Stimulated activated effector memory CD8-positive, alpha-beta T cell treated with anti-CD3 and anti-CD28 coated beads, Interleukin-12 subunit alpha, Interleukin-12 subunit beta, amount 100 ng/mL, for 72 hours (primary cell): ENCODE results near the gene ING3.

Source experiments
- ATAC-seq: fragments of 150-1000 bp; cut with Tn5 transposase; 2 replicates; pipeline ENCODE4 v1.10.0; 2021
- DNase-seq, 2 donors: peaks; one replicate each; pipeline ENCODE4 v3.0.0; 2021 to 2022; ENCODE audit warnings: low spot score in 2 of 2
- H3K27ac Mint-ChIP-seq: one replicate; pipeline ENCODE4 v1.8.0; 2022; ENCODE audit warnings: mild to moderate bottlenecking, mixed read lengths
- H3K36me3 Mint-ChIP-seq: one replicate; pipeline ENCODE4 v1.8.0; 2022; ENCODE audit warnings: mild to moderate bottlenecking, mixed read lengths
- H3K4me1 Mint-ChIP-seq: one replicate; pipeline ENCODE4 v1.8.0; 2022; ENCODE audit warnings: mixed read lengths
- H3K4me3 Mint-ChIP-seq: one replicate; pipeline ENCODE4 v1.8.0; 2022; ENCODE audit warnings: mild to moderate bottlenecking, mixed read lengths
- H3K9me3 Mint-ChIP-seq: one replicate; pipeline ENCODE4 v1.8.0; 2022; ENCODE audit warnings: mixed read lengths

Gene ING3, protein sequence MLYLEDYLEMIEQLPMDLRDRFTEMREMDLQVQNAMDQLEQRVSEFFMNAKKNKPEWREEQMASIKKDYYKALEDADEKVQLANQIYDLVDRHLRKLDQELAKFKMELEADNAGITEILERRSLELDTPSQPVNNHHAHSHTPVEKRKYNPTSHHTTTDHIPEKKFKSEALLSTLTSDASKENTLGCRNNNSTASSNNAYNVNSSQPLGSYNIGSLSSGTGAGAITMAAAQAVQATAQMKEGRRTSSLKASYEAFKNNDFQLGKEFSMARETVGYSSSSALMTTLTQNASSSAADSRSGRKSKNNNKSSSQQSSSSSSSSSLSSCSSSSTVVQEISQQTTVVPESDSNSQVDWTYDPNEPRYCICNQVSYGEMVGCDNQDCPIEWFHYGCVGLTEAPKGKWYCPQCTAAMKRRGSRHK

DNA sequence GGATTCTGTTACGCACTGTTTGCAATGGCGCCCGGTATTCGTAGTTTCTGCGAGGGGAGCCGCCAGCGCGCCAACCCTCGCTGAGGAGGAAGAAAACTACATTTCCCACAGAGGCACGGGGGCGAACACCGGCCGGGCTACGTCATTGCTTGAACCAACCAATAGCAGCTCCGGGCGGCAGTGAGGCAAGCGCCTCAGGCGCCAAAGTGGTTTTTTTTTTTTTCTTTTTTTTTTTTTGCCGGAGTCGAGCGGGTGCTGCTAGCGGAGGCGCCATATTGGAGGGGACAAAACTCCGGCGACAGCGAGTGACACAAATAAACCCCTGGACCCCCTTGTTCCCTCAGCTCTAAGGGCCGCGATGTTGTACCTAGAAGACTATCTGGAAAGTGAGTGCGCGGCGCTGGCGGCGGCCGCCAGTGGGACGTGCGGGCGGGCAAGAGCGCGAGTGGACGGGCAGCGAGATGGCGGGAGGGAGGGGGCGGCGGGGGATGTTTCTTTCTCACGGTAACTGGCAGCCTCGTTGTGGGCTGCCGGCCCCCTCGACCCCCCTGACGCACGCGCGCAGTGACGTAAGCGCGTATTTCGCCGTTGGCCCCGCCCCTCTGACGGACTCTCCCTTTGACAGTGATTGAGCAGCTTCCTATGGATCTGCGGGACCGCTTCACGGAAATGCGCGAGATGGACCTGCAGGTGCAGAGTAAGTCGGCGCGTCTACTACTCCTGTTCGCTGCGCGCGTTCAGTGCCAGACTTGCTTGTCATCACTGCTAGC, at the start of gene ING3:
TSS of gene ING3 (plus strand) at position 239 of the 770 bp plus-strand sequence. CDS start at position 359, 120 bp downstream.
- ATAC-seq (peak; percentile 97), DNase-seq (peak; percentile 96 to 99)
- Mint-ChIP-seq H3K27ac (peak within 1 kb of the TSS; percentile 100), H3K4me3 (peak within 1 kb of the TSS; percentile 91), H3K36me3 (peaks cover 63% of the 10 kb centered on the region), H3K4me1 (peaks cover 18% of the 10 kb centered on the region), H3K9me3 (no peaks in the 10 kb centered on the region)

DNA sequence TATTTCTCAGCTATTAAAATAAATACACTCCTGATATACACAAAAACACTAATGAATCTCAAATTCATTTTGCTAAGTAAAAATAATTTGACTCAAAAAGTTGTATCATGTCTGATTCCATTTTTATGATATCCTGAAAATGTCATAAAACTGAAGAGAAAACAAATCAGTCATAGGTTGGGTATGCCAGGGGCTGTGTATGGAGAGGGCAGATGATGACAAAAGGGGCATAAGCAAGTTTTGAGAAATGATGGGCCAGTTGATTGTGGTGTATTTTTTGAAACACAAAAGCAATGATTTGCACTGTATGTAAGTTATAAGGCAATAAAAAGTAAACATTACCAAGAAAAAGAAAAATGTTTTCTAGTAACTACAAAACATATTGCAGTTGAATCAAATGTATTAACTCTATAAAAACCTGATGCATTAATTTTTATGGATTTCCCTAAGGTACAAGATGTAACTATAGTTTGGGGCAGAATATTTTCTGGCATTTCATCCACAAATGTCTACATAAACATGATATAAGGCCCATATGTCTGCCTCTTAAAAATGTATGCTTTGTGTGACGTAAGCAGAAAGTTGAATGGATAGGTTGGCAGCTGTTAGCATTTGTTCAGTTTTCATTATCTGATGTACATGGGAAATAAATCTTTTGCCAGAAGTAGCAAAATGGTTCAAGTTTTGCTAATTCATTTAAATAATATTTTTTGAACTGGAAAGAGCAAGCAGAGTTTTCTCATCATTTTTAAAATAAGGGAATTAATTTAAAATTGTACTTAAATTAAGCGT, 35.1 kb upstream of the ING3 start:
- DNase-seq (no peak), ATAC-seq (no peak)
- no peak overlapping the region for H3K27ac Mint-ChIP-seq
- no peaks in the 10 kb centered on the region for H3K9me3 Mint-ChIP-seq
- no peaks in the 10 kb centered on the region for H3K36me3 Mint-ChIP-seq
- no peak overlapping the region for H3K4me3 Mint-ChIP-seq
- H3K4me1 Mint-ChIP-seq, result no peaks in the 10 kb centered on the region

DNA sequence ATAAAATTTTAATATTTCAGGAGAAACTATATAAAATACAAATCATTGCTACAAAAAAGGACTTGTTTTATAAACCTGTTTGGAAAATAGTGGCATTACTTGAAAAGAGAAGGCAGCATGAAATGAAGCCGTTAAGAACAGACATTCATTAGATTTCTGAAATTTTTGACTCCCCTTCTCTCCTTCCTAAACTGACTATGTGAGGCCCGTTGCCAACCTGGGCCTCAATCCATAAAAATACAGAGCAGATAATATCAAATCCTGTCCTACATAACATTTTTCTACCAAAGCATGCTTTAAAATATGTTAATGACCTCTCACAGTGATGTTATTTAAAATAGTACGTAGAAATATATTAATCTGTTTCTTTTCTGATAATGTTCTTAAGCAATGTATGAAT, 34.5 kb upstream of the ING3 start:
- no peak for ATAC-seq

DNA sequence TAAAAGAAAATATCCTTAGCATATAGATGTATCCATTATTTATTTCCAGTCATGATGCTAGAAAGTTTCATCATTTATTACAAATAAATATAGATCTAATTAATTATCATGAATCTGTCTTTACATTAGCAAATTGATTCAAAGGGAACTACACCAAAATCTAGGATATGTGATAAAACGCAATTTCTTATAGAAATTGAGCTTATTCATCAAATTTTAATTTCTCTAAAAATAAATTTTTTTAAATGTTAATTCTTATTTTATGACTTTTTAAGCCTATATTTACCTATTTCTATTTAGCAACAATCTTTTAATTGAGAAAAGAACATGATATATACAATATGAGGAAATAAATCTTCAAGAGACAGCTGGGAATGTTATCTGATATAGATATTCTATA, 34.0 kb upstream of the ING3 start:
- DNase-seq (no peak), ATAC-seq (no peak)
- Mint-ChIP-seq H3K4me3 (no peak overlapping the region), H3K4me1 (no peaks in the 10 kb centered on the region), H3K36me3 (no peaks in the 10 kb centered on the region), H3K9me3 (no peaks in the 10 kb centered on the region), H3K27ac (no peak overlapping the region)

More for the DNA sequence above, 34.5 kb upstream of the ING3 start:
- Mint-ChIP-seq H3K4me1 (no peaks in the 10 kb centered on the region), H3K36me3 (no peaks in the 10 kb centered on the region), H3K27ac (no peak overlapping the region), H3K9me3 (no peaks in the 10 kb centered on the region), H3K4me3 (no peak overlapping the region)
- DNase-seq, result no peak

DNA sequence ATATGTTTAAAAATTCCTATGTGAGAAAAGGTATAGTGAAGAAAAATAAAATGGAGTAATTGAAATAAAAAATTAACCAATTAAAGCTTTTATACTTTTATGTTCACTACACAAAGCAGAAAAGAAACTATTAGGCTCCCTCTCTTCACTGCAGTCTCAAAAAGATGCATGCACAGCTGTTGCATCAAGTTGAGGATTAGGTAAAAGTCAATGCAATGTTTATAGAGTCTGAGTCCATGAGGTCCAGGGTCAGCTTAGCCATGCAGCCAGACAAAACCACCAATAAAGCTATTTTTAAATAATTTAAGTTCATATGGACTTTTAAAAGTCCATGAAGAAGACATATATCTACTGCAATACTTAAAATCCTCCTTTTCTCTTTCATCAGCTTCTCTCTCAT, 31.1 kb upstream of the ING3 start:
- Mint-ChIP-seq H3K4me3 (no peak overlapping the region), H3K27ac (no peak overlapping the region), H3K36me3 (no peaks in the 10 kb centered on the region), H3K9me3 (no peaks in the 10 kb centered on the region), H3K4me1 (no peaks in the 10 kb centered on the region)
- DNase-seq (no peak), ATAC-seq (no peak)

DNA sequence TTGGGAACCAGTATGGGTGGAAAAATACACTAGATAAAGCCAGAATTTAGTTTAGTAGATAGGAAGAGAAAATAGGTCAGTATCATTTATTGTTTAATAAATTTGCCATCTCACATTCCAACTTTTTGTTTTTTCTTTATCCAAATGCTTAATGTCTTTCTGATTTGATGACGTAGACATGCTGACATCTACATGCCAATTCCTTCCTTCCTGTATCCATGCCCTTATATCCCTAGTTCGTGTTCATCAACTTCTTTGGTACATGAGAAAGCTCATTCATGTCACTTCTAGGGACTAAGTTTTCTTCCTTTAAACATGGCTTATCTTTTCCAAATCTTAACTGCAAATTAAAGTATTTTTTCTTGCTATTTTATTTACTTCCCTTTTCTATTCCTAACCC, 30.5 kb upstream of the ING3 start:
- Mint-ChIP-seq H3K36me3 (no peaks in the 10 kb centered on the region), H3K27ac (no peak overlapping the region), H3K9me3 (no peaks in the 10 kb centered on the region), H3K4me3 (no peak overlapping the region), H3K4me1 (no peaks in the 10 kb centered on the region)
- DNase-seq (no peak), ATAC-seq (no peak)

DNA sequence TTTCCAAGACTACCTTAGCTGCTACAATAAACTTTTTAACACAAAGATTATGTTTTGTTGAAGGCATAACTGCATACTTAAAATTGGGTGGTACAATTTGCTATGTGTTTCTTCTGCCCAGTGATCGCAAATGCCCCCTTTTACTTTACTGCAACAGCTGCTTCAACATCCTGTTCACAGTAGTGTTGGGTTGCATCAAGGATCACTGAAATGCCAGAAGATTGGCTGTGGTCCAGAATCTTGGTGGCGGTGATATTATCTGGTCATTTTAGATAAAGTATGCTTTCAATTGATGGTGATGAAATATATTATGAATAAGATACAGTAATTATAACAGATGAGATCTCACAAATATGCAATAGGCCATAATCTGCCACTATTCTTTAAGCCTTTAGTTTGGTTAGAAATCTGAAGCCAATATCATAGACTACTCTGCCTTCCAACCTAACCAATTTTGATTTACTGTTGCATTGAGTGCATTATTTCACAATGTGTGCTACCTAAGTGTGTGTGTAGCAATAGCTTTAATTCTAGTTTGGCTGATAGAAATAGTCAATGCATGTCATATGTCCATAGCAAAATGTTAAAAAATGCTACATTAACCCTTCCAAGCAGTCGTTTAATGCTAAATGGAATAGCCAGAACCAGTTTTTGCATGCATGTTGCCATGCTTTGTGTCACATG, 29.8 kb upstream of the ING3 start:
- DNase-seq, result no peak
- ATAC-seq, result no peak
- no peak overlapping the region for H3K27ac Mint-ChIP-seq
- no peak overlapping the region for H3K4me3 Mint-ChIP-seq
- H3K4me1 Mint-ChIP-seq, result no peaks in the 10 kb centered on the region
- no peaks in the 10 kb centered on the region for H3K9me3 Mint-ChIP-seq
- no peaks in the 10 kb centered on the region for H3K36me3 Mint-ChIP-seq

DNA sequence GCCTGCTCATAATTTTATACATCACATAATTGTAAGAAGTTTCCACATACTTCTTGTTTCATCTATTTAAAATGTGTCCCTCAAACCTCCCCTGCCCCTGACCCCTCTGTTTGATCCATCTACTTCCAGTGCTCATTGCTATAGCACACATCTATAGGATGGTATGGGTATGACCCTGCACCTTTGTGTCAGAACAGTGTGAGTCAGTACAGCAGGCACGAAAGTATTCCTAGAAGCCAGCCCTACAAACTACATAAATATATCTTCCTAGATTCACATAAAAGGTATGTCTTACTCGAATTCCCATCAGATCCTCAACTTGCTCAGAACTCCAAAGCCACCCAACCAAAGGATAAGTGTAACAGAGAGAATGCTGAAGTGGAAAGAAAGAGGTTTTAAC, 25.7 kb upstream of the ING3 start:
- Mint-ChIP-seq H3K9me3 (no peaks in the 10 kb centered on the region), H3K4me3 (no peak overlapping the region), H3K27ac (no peak overlapping the region), H3K36me3 (no peaks in the 10 kb centered on the region), H3K4me1 (no peaks in the 10 kb centered on the region)
- no peak for DNase-seq
- ATAC-seq, result peak; percentile 16

DNA sequence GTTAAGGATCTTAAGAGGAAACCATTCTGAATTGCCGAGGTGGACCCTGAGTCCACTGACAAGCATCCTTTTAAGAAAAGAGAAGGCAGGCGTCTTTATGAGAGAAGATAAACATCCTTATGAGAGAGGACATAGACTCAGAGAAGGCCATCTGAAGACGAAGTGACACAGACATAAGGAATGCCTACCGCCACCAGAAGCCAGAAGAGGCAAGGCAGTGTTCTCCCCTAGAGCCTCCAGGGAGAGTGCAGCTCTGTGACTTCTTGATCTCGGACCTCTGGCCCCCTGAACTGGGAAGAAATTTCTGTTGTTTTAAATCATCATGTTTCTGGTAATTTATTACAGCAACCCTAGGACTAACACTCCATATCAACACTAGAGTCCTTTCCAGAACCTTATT, 25.2 kb upstream of the ING3 start:
- ATAC-seq, result no peak
- Mint-ChIP-seq H3K4me1 (no peaks in the 10 kb centered on the region), H3K9me3 (no peaks in the 10 kb centered on the region), H3K4me3 (no peak overlapping the region), H3K36me3 (no peaks in the 10 kb centered on the region), H3K27ac (no peak overlapping the region)
- no peak for DNase-seq

DNA sequence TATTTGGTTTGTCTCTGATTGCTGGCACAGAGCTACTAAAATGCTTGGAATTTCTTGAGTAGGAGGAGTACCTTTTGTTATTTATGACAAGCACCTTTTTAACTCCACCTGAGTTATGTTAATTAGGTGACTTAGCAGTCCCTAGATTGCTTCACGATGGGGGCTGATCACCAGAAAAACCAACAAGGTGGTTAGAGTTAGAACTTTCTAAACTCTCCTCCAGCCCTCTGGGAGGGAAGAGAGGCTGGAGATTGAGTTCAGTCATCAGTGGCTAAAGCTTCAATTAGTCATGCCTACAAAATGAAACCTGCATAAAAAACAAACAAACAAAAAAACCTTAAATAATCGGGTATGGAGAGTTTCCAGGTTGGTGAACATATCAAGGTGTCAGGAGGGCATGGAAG, 23.6 kb upstream of the ING3 start:
- H3K4me1 Mint-ChIP-seq, result no peaks in the 10 kb centered on the region
- no peak for DNase-seq
- no peak overlapping the region for H3K27ac Mint-ChIP-seq
- H3K4me3 Mint-ChIP-seq, result no peak overlapping the region
- no peaks in the 10 kb centered on the region for H3K9me3 Mint-ChIP-seq
- no peaks in the 10 kb centered on the region for H3K36me3 Mint-ChIP-seq
- no peak for ATAC-seq

DNA sequence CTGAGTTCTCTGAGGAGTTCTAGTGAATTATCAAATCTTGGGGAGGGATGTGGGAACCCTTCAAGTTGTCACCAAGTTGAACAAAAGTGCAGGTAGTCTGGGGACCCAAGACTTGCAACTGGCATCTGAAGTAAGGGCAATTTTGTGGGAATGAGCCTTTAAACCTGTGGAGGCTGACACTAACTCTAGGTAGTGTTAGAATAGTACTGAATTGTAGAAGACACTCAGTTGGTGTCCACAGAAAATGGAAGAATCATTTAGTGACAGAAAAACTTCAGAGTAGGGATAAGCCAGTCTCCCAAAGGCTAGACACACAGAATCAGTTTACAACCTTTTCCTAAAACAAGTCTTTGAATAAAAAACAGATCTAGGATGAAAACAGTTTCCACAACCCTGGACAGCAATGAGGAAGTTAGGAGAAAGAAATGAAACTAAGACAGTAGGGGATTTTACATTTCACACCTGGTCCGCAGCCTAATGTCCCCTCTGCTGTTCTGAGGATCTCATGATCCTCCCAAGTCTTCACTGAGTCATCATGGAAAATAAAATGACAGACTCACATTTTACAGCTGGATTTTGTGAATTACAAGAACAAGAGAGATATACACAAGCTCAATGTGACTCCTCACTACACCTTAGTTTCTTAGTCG, 23.0 kb upstream of the ING3 start:
- Mint-ChIP-seq H3K4me3 (no peak overlapping the region), H3K27ac (no peak overlapping the region), H3K9me3 (no peaks in the 10 kb centered on the region), H3K36me3 (no peaks in the 10 kb centered on the region), H3K4me1 (no peaks in the 10 kb centered on the region)
- no peak for ATAC-seq
- no peak for DNase-seq

DNA sequence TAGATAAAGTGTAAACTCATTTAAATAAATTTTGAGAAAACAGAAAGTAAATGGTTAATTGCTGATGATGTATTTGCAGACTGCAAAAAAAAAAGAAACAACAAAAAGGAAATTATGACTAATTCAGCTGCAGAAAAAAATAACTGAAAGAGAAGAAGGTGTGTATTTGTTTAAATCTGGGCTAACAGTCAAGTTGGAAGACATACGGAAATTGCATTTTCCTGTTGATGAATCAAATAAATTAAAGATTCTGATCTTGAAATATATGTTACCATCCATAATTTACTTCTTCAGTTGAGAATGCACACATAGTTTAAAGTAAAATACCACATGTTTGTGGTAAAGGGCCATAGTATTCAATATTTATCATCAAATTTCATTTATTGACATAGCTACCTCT, 19.3 kb upstream of the ING3 start:
- Mint-ChIP-seq H3K9me3 (no peaks in the 10 kb centered on the region), H3K4me1 (no peaks in the 10 kb centered on the region), H3K27ac (peak overlapping the region; percentile 46), H3K4me3 (no peak overlapping the region), H3K36me3 (peaks cover 6% of the 10 kb centered on the region)
- DNase-seq (no peak), ATAC-seq (no peak)

DNA sequence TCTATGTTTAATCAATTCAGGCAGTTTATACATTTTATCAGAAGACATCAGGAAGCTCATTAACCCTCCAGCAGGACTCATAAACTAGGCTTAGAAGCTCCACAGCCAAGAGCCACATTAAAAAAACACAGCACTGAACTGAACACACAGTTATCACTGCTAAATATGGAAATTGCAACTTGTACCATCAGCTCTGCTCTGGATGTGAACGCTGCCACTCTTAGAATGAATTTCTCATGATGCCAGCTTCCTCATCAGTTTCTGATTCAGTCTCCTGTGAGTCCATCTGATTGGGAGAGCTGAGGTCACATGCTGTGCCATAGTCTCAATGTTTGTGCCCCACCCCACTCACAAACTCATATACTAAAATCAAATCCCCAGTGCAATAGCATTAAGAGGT, 17.1 kb upstream of the ING3 start:
- ATAC-seq (peak; percentile 60), DNase-seq (no peak)
- Mint-ChIP-seq H3K4me1 (no peaks in the 10 kb centered on the region), H3K9me3 (no peaks in the 10 kb centered on the region), H3K36me3 (peaks cover 6% of the 10 kb centered on the region), H3K4me3 (no peak overlapping the region), H3K27ac (no peak overlapping the region)

DNA sequence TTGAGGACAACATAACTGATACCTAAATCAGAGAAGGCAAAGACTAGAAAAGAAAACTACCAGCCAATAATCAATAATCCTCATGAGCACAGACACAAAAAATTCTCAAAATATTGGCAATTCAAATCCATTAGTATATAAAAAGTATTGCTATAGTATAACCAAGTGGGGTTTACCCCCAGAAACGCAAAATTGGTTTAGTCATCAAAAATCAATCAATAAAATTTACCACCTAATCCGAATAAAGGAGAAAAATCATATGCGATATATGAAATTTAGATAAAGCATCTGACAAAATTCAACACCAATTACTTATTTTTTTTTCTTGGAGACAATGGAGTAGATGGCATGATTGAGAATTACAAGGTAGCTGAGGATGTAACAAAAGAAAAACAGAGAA, 11.2 kb upstream of the ING3 start:
- no peaks in the 10 kb centered on the region for H3K9me3 Mint-ChIP-seq
- H3K4me3 Mint-ChIP-seq, result no peak overlapping the region
- H3K4me1 Mint-ChIP-seq, result no peaks in the 10 kb centered on the region
- H3K27ac Mint-ChIP-seq, result no peak overlapping the region
- H3K36me3 Mint-ChIP-seq, result peaks cover under 1% of the 10 kb centered on the region
- ATAC-seq (no peak), DNase-seq (no peak)

DNA sequence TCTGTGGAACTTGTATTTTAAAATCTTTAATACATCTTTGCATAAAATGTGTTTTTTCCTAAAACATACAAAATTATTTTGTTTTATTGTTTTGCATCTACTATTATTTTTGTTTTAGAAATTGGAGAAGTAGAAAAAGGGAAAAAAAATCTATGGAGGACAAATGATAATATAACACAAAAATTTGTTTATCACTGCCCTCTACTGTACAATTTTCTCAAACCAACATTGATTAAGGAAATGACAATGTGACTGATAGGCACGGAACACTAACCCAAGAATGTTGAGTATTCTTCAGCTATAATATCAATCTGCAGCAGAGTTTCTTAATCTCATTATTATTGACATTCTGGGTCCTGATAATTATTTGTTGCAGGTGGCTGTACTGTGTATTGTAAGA, 9.5 kb upstream of the ING3 start:
- H3K27ac Mint-ChIP-seq, result no peak overlapping the region
- no peaks in the 10 kb centered on the region for H3K4me1 Mint-ChIP-seq
- no peak for DNase-seq
- no peaks in the 10 kb centered on the region for H3K36me3 Mint-ChIP-seq
- H3K4me3 Mint-ChIP-seq, result no peak overlapping the region
- no peak for ATAC-seq
- no peaks in the 10 kb centered on the region for H3K9me3 Mint-ChIP-seq
